OCI-LY3 (cell line): ENCODE results near the gene MAP4K3.

ENCODE experiments used
- H2AFZ ChIP-seq: fragments of 200-600, 300-600 bp; shearing (Covaris generic); 2 replicates; pipeline ENCODE4 v1.6.0; 2014; ENCODE audit warnings: antibody characterized with exemption, low read depth, low read length
- H3K27ac ChIP-seq: fragments of 200-600, 300-600 bp; sonication (generic); 2 replicates; pipeline ENCODE4 v1.5.1; 2014; ENCODE audit warnings: mild to moderate bottlenecking, low read length, moderate library complexity, mixed read lengths
- H3K27me3 ChIP-seq: fragments of 200-600, 300-600 bp; sonication (generic); 2 replicates; pipeline ENCODE4 v1.6.1; 2014; ENCODE audit warnings: low read depth, low read length, mixed read lengths
- H3K36me3 ChIP-seq: fragments of 200-600, 300-600 bp; sonication (generic); replicated peaks from 2 replicates; pipeline ENCODE3; 2014; ENCODE audit warnings: low read depth, low read length, mixed read lengths
- H3K4me1 ChIP-seq: fragments of 300-600, 200-600 bp; sonication (generic); 2 replicates; pipeline ENCODE4 v1.6.1; 2014; ENCODE audit warnings: low read length, mixed read lengths
- H3K4me2 ChIP-seq: fragments of 200-600, 300-600 bp; sonication (generic); 2 replicates; pipeline ENCODE4 v1.6.1; 2014; ENCODE audit warnings: low read length, mixed read lengths
- H3K4me3 ChIP-seq: fragments of 300-600, 200-600 bp; sonication (generic); 2 replicates; pipeline ENCODE4 v1.5.1; 2014; ENCODE audit warnings: antibody characterized with exemption, mild to moderate bottlenecking, low read length, moderate library complexity
- H3K79me2 ChIP-seq: fragments of 300-600, 200-600 bp; shearing (Covaris generic); 2 replicates; pipeline ENCODE4 v1.6.1; 2014; ENCODE audit warnings: mild to moderate bottlenecking, low read length, mixed read lengths
- H3K9ac ChIP-seq: fragments of 300-600, 200-600 bp; shearing (Covaris generic); 2 replicates; pipeline ENCODE4 v1.6.0; 2014; ENCODE audit warnings: mild to moderate bottlenecking, low read length, moderate library complexity
- H3K9me3 ChIP-seq: fragments of 200-600, 300-600 bp; shearing (Covaris generic); 2 replicates; pipeline ENCODE4 v1.6.1; 2014; ENCODE audit warnings: low read length, mixed read lengths; ENCODE audit not compliant: insufficient read depth
- H4K20me1 ChIP-seq: fragments of 200-600, 300-600 bp; sonication (generic); 2 replicates; pipeline ENCODE4 v1.6.1; 2016; ENCODE audit warnings: low read length, mixed read lengths; ENCODE audit not compliant: insufficient read depth
- CTCF ChIP-seq: fragments of 200-600, 300-600 bp; sonication (generic); IDR thresholded peaks from 2 replicates; pipeline ENCODE4 v1.5.1; 2014; ENCODE audit warnings: antibody characterized with exemption, low read length, low read depth
- EZH2phosphoT487 ChIP-seq: fragments of 200-600 bp; shearing (Covaris generic); IDR thresholded peaks from 2 replicates; pipeline ENCODE4 v1.6.1; 2018; ENCODE audit warnings: antibody characterized with exemption, mixed run types, low read depth

Gene MAP4K3

DNA sequence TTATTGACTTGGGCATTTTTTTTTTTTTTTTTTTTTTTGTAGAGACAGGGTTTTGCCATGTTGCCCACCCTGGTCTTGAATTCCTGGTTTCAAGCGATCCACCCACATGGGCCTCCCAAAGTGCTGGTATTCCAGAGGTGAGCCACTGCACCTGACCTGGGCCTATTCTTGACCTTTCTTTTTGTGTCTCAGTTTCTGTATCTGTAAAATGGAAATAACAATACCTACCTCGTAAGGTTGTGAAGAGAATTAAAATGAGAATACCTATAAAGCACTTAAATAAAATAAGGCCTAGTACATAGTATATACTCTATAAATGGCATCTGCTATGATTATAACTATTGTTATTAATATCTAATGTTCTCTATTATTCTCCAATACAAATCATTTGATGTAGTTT, 15.7 kb downstream of the MAP4K3 start:
- Histone ChIP-seq H3K27me3 (no peaks in the 10 kb centered on the region; the same call in 1 of the 2 replicates), H3K79me2 (peaks cover 4% of the 10 kb centered on the region; the same call in 1 of the 2 replicates)

GRCh38 chr2:39419282-39420223, 17.5 kb downstream of the MAP4K3 start:
- H3K27me3 ChIP-seq = no peaks in the 10 kb centered on the region; the same call in 1 of the 2 replicates
- H3K4me1 ChIP-seq = no peaks in the 10 kb centered on the region
- TF ChIP-seq EZH2phosphoT487 (no peak), CTCF (no peak)
- no peak overlapping the region for H3K27ac ChIP-seq
- no peaks in the 10 kb centered on the region for H3K9me3 ChIP-seq
- H3K79me2 ChIP-seq = peaks cover 4% of the 10 kb centered on the region; the same call in 1 of the 2 replicates
- H2AFZ ChIP-seq = no peak overlapping the region
- H3K9ac ChIP-seq = no peak overlapping the region
- no peak overlapping the region for H3K4me2 ChIP-seq
- H3K4me3 ChIP-seq = no peak overlapping the region
- H3K36me3 ChIP-seq = no peaks in the 10 kb centered on the region
- H4K20me1 ChIP-seq = no peaks in the 10 kb centered on the region

More for the DNA sequence above, 15.7 kb downstream of the MAP4K3 start:
- Histone ChIP-seq H3K4me3 (no peak overlapping the region), H2AFZ (no peak overlapping the region), H3K9ac (no peak overlapping the region), H3K27ac (no peak overlapping the region), H3K4me2 (no peak overlapping the region), H3K9me3 (no peaks in the 10 kb centered on the region), H3K36me3 (no peaks in the 10 kb centered on the region), H4K20me1 (no peaks in the 10 kb centered on the region), H3K4me1 (no peaks in the 10 kb centered on the region)
- no peak for TF ChIP-seq CTCF
- no peak for TF ChIP-seq EZH2phosphoT487

GRCh38 chr2:39418491-39418890, 18.6 kb downstream of the MAP4K3 start:
- no peak overlapping the region for H3K27ac ChIP-seq
- H3K4me2 ChIP-seq = no peak overlapping the region
- H3K9ac ChIP-seq = no peak overlapping the region
- H3K4me3 ChIP-seq = no peak overlapping the region
- TF ChIP-seq EZH2phosphoT487 = no peak
- peaks cover 4% of the 10 kb centered on the region; the same call in 1 of the 2 replicates for H3K79me2 ChIP-seq
- H3K36me3 ChIP-seq = no peaks in the 10 kb centered on the region
- H2AFZ ChIP-seq = no peak overlapping the region
- no peaks in the 10 kb centered on the region for H3K9me3 ChIP-seq
- peaks cover 3% of the 10 kb centered on the region; the same call in 1 of the 2 replicates for H4K20me1 ChIP-seq
- H3K27me3 ChIP-seq = peaks cover 2% of the 10 kb centered on the region
- H3K4me1 ChIP-seq = no peaks in the 10 kb centered on the region

DNA sequence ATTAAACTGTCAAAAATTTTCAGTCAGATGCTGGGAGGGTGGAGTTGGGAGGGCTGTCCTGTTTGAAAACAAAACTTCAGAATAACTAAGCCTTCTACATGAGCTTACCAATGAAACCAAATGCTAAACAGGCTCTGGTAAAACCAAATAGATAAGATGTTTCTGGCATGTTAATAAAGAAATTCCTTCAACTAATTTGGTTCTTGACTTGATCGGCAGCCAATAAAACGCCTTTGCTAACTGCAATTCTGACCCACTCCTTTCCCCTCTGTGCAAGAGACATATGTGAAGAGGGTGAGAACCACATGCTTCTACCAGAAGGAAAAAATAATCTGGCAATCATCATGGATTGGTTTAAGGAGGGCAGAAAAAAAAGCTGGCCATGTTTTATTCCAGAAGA, 20.9 kb downstream of the MAP4K3 start:
- TF ChIP-seq CTCF (no peak), EZH2phosphoT487 (no peak)
- Histone ChIP-seq H3K4me1 (peaks cover 13% of the 10 kb centered on the region; the same call in 1 of the 2 replicates), H3K27me3 (peaks cover 25% of the 10 kb centered on the region), H3K9ac (no peak overlapping the region), H3K36me3 (no peaks in the 10 kb centered on the region), H3K4me2 (no peak overlapping the region), H2AFZ (no peak overlapping the region), H3K79me2 (no peaks in the 10 kb centered on the region), H3K27ac (no peak overlapping the region), H4K20me1 (peaks cover 10% of the 10 kb centered on the region; the same call in 1 of the 2 replicates), H3K9me3 (no peaks in the 10 kb centered on the region), H3K4me3 (no peak overlapping the region)
